HCT116 (cell line): ENCODE measurements around the gene TENM4. TPM values are rescaled to one million over a fixed set of nuclear protein-coding genes. Genes with fewer than 3 reads are reported as not detected.

Experiments used
- ATAC-seq: fragments of 200-7000 bp; cut with Tn5 transposase; 2 replicates; pipeline ENCODE4 v1.9.1; 2020; ENCODE audit warnings: mild to moderate bottlenecking, moderate library complexity
- BruUV-seq: library from RNA; stranded (reverse); fragments of 400-500 nt; replicated peaks from 2 replicates; lab custom pipeline; 2021; lab: Mats Ljungman, UMichigan
- CTCF ChIA-PET: fragments of 300-600 bp; sonication (Branson Sonifier 250); formaldehyde crosslinking; loops from one replicate; lab custom pipeline; 2021; ENCODE audit warnings: antibody characterized with exemption; lab: Charles Lee
- POLR2A ChIA-PET: fragments of 300-600, 350-600 bp; sonication (Branson Sonifier 250); formaldehyde crosslinking; loops from one replicate; lab custom pipeline; 2021; ENCODE audit warnings: antibody characterized with exemption; lab: Charles Lee
- RAD21 ChIA-PET, 2 experiments: fragments of 300-600 bp; sonication (Branson Sonifier 250); formaldehyde crosslinking; loops; one replicate each; lab custom pipeline; 2023; ENCODE audit warnings: low total read pairs in 2 of 2; ENCODE audit not compliant: uncharacterized antibody in 2 of 2, unreplicated experiment in 2 of 2, low non-redundant PET in 1 of 2; lab: Charles Lee
- DNase-seq: peaks from one replicate; pipeline ENCODE4 v3.0.0-alpha.2; 2010; ENCODE audit warnings: low read depth, low spot score
- H2AFZ ChIP-seq: fragments of 200-600 bp; shearing (Covaris generic), sonication (generic); 2 replicates; pipeline ENCODE4 v1.6.1; 2017; ENCODE audit warnings: low read depth, mixed run types, mixed read lengths, antibody characterized with exemption, low read length; ENCODE audit not compliant: poor library complexity, severe bottlenecking
- H3K27ac ChIP-seq: 2 replicates; pipeline ENCODE4 v1.5.1; 2012; ENCODE audit warnings: low read depth, low read length
- H3K27me3 ChIP-seq: fragments of 200-600 bp; sonication (generic); 2 replicates; pipeline ENCODE4 v1.6.1; 2016; ENCODE audit warnings: mixed run types, low read length, mixed read lengths; ENCODE audit not compliant: insufficient read depth
- H3K36me3 ChIP-seq, 2 experiments: fragments of 200-500 bp in 1 of 2; fragments of 200-600 bp in 1 of 2; sonication (Bioruptor generic) in 1 of 2; sonication (generic) in 1 of 2; 2 replicates each; pipeline versions ENCODE4 v1.5.1 to v1.6.1; 2014 to 2016; ENCODE audit warnings: low read length in 2 of 2, inconsistent platforms in 1 of 2, mixed read lengths in 1 of 2, mixed run types in 1 of 2; ENCODE audit not compliant: insufficient read depth in 2 of 2, control insufficient read depth in 1 of 2
- H3K4me1 ChIP-seq, 2 experiments: fragments of 200-600 bp in 1 of 2; sonication (generic) in 1 of 2; 2 replicates each; pipeline versions ENCODE4 v1.5.1 to v1.6.1; 2012 to 2017; ENCODE audit warnings: low read length in 2 of 2, inconsistent platforms in 1 of 2, mild to moderate bottlenecking in 1 of 2, mixed read lengths in 1 of 2, mixed run types in 1 of 2, moderate library complexity in 1 of 2; ENCODE audit not compliant: insufficient read depth in 2 of 2, control insufficient read depth in 1 of 2
- H3K4me2 ChIP-seq: fragments of 200-600 bp; sonication (generic); 2 replicates; pipeline ENCODE4 v1.6.1; 2017; ENCODE audit warnings: mixed run types, low read length, mixed read lengths
- H3K4me3 ChIP-seq, 2 experiments: fragments of 200-600 bp in 1 of 2; sonication (generic) in 1 of 2; replicated peaks in 1 of 2; 2 replicates each; pipeline ENCODE4 v1.5.1; 2011 to 2016; ENCODE audit warnings: low read length in 2 of 2, control low read depth in 1 of 2, low read depth in 1 of 2, mild to moderate bottlenecking in 1 of 2, mixed read lengths in 1 of 2, mixed run types in 1 of 2
- H3K79me2 ChIP-seq: fragments of 200-600 bp; sonication (generic); 2 replicates; pipeline ENCODE4 v1.6.1; 2017; ENCODE audit warnings: mild to moderate bottlenecking, mixed run types, low read length, moderate library complexity, mixed read lengths; ENCODE audit not compliant: insufficient read depth
- H3K9ac ChIP-seq: fragments of 200-600 bp; sonication (generic); 2 replicates; pipeline ENCODE4 v1.6.1; 2016; ENCODE audit warnings: low read length, mixed read lengths
- H3K9me2 ChIP-seq: fragments of 200-600 bp; sonication (generic), shearing (Covaris generic); 2 replicates; pipeline ENCODE4 v1.6.1; 2017; ENCODE audit warnings: mixed run types, mild to moderate bottlenecking, moderate library complexity; ENCODE audit not compliant: insufficient read depth
- H3K9me3 ChIP-seq, 2 experiments: fragments of 200-500 bp in 1 of 2; fragments of 200-600 bp in 1 of 2; sonication (Bioruptor generic) in 1 of 2; sonication (generic) in 1 of 2; 2 replicates each; pipeline ENCODE4 v1.6.1; 2014 to 2017; ENCODE audit warnings: low read length in 2 of 2, mixed read lengths in 2 of 2, inconsistent platforms in 1 of 2, low read depth in 1 of 2, mild to moderate bottlenecking in 1 of 2, mixed run types in 1 of 2, moderate library complexity in 1 of 2; ENCODE audit not compliant: control insufficient read depth in 1 of 2, insufficient read depth in 1 of 2
- H4K20me1 ChIP-seq: fragments of 200-600 bp; sonication (generic), shearing (Covaris generic); 2 replicates; pipeline ENCODE4 v1.6.1; 2017; ENCODE audit warnings: mixed run types, mild to moderate bottlenecking, moderate library complexity; ENCODE audit not compliant: insufficient read depth
- CBX3 ChIP-seq: IDR thresholded peaks from 2 replicates; pipeline ENCODE4 v1.6.1; 2012; ENCODE audit warnings: low read depth
- CEBPB ChIP-seq: IDR thresholded peaks from 2 replicates; pipeline ENCODE4 v1.6.1; 2012; ENCODE audit warnings: low read depth
- CTCF ChIP-seq, 3 experiments: fragments of 200-600 bp in 1 of 3; sonication (generic) in 1 of 3; IDR thresholded peaks in 2 of 3; conservative IDR thresholded peaks in 1 of 3; 2 replicates each; pipeline ENCODE4 v1.5.1; 2012 to 2017; ENCODE audit warnings: low read depth in 2 of 3, low read length in 2 of 3, antibody characterized with exemption in 1 of 3, borderline replicate concordance in 1 of 3, control low read depth in 1 of 3, mild to moderate bottlenecking in 1 of 3, mixed read lengths in 1 of 3, mixed run types in 1 of 3, moderate library complexity in 1 of 3; ENCODE audit not compliant: insufficient read depth in 1 of 3
- EGR1 ChIP-seq: IDR thresholded peaks from 2 replicates; pipeline ENCODE4 v1.6.1; 2012; ENCODE audit warnings: low read depth
- ELF1 ChIP-seq: IDR thresholded peaks from 2 replicates; pipeline ENCODE4 v1.6.1; 2012; ENCODE audit warnings: low read depth, borderline replicate concordance
- EZH2 ChIP-seq: fragments of 200-600 bp; sonication (generic); IDR thresholded peaks from 2 replicates; pipeline ENCODE4 v1.6.1; 2017; ENCODE audit warnings: antibody characterized with exemption, mixed run types
- EZH2phosphoT487 ChIP-seq: fragments of 200-600 bp; IDR thresholded peaks from 2 replicates; pipeline ENCODE4 v1.6.1; 2018; ENCODE audit warnings: antibody characterized with exemption, borderline replicate concordance
- FOSL1 ChIP-seq: IDR thresholded peaks from 2 replicates; pipeline ENCODE4 v1.6.1; 2012; ENCODE audit warnings: low read depth
- POLR2A ChIP-seq: IDR thresholded peaks from 2 replicates; pipeline ENCODE4 v1.7.0; 2011; ENCODE audit warnings: borderline replicate concordance; ENCODE audit not compliant: insufficient read depth, insufficient read length; ENCODE audit errors: extremely low read depth
- SP1 ChIP-seq: IDR thresholded peaks from 2 replicates; pipeline ENCODE4 v1.6.1; 2012; ENCODE audit warnings: low read depth
- ZBTB33 ChIP-seq: IDR thresholded peaks from 2 replicates; pipeline ENCODE4 v1.6.1; 2011; ENCODE audit warnings: mild to moderate bottlenecking, low read length, moderate library complexity; ENCODE audit not compliant: insufficient replicate concordance; ENCODE audit errors: extremely low read depth
- intact Hi-C: fragments of 100-400 bp; cut with micrococcal nuclease; formaldehyde crosslinking; loops from 2 replicates; pipeline ENCODE4 v1.10.0; 2022
- total RNA-seq: library from RNA; stranded (reverse); gene quantifications from one replicate; pipeline ENCODE4 v1.2.1, GENCODE V29; 2021; ENCODE audit not compliant: unreplicated experiment

Gene TENM4
- total RNA-seq, 1 experiment from 2014 or later = 0.05 TPM

GRCh38 chr11:79077702-79078330, 363.0 kb downstream of the TENM4 start:
- ChIA-PET CTCF (interaction anchor here (2.4 kb wide), 1 partner anchor 432 kb away, joined by 12 read pairs; no protein-coding TSS in a partner anchor), POLR2A (no interaction called here), RAD21 (no interaction called here)
- H3K4me3 ChIP-seq = no peak overlapping the region
- no peaks in the 10 kb centered on the region for H3K9me2 ChIP-seq
- ATAC-seq (no peak), DNase-seq (no peak)
- no peaks in the 10 kb centered on the region for H3K36me3 ChIP-seq
- no peaks in the 10 kb centered on the region for H3K79me2 ChIP-seq
- H3K9me3 ChIP-seq = no peaks in the 10 kb centered on the region
- intact Hi-C loops = loop anchor here (5.0 kb wide), 1 partner anchor 241 kb away; no protein-coding TSS in a partner anchor
- TF ChIP-seq FOSL1 = no peak
- TF ChIP-seq SP1 = no peak
- TF ChIP-seq EZH2phosphoT487 = no peak
- no peak for TF ChIP-seq ZBTB33
- TF ChIP-seq EZH2 = no peak
- no peak for TF ChIP-seq CEBPB
- TF ChIP-seq CBX3 = no peak
- TF ChIP-seq ELF1 = no peak
- no peak for TF ChIP-seq CTCF (IDR thresholded peaks at IDR 0.05 in 2 of 3, conservative IDR thresholded peaks at IDR 0.05 in 1 of 3; ENCODE audit: borderline replicate concordance in 1 of 3, insufficient read depth in 1 of 3, low read depth in 2 of 3, low read length in 2 of 3)
- no peak for TF ChIP-seq POLR2A
- TF ChIP-seq EGR1 = no peak
- H4K20me1 ChIP-seq = no peaks in the 10 kb centered on the region
- no peak overlapping the region for H2AFZ ChIP-seq
- H3K4me2 ChIP-seq = no peak overlapping the region
- H3K9ac ChIP-seq = no peak overlapping the region
- H3K27me3 ChIP-seq = no peaks in the 10 kb centered on the region
- H3K4me1 ChIP-seq = no peaks in the 10 kb centered on the region
- no TSS peak for BruUV-seq
- no peak overlapping the region for H3K27ac ChIP-seq
